ENCODE measurements around the gene HHLA2. TPM values are rescaled to one million over a fixed set of nuclear protein-coding genes. Genes with fewer than 3 reads are reported as not detected.
"Not testable (repeated sequence)": the region's sequence is repeated elsewhere in the genome, so short reads cannot be mapped to it uniquely, and the experiment has no call there.

Gene HHLA2
- total RNA-seq, 1 donor from 2014 or later: 0.31 TPM

DNA sequence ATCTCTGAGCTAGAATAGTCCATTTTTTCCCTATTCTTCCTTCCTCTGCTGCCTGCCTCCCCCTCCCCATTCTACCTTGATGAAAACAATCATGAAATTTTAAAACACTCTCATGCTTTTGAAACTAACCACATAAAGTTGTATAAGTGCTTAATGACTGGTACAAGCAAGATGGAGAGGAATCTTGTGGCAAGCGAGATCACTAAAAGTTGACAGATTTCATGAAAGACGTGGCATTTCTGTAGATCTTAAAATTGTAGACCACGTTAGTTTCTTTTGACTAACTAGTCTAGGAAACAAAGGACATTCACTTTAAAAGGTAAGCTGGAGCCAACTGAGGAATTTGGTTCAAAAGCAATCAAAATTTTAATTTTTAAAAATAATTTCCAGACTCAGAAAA, 35.4 kb downstream of the HHLA2 start:
- intact Hi-C loops (cut with DNase I): no loop called here
- ATAC-seq (no peak), DNase-seq (ENCODE audit: low spot score) (no peak)

DNA sequence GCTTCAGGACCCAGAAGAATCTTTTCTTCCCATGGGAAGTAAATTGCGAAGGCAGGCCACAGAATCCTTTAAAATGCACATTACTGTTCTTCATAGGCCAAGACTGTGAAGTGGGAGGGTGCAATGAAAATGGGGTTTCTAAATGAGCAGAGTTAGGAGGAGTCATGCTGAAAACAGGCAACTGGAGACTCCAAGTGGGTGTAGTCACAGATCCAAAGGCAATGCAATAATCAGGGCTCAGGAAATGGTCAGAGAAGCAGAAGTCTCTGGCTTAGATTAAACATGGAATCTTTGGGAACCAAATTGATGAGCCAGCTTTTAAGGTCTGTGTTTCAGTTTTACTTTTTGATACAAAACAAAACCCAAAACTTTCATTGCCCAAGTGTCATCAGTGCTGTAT, 37.6 kb downstream of the HHLA2 start:
- intact Hi-C loops (cut with DNase I): no loop called here
- ATAC-seq: no peak

DNA sequence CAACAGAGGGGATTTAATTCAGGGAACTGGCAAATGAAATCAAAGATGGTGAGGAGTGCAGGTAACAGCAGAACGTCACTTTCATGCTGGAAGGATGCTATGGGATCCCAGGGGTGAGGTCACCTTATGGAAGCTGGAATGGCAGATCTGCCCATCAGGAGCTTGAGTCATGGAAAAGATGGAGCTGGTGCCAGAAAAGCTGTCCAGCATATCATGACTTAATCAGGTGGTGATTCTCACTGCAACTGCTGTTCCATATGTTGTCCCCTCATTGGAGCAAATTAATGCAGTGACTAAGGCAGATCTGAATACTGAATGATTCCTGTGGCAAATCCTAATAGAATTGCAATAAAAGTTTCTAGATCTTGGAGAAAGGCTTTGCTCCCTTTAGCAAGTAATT, 38.4 kb downstream of the HHLA2 start:
- intact Hi-C loops (cut with DNase I): no loop called here
- ATAC-seq (no peak), DNase-seq (ENCODE audit: low spot score) (no peak)

More for the DNA sequence above, 37.6 kb downstream of the HHLA2 start:
- DNase-seq (ENCODE audit: low spot score): no peak

DNA sequence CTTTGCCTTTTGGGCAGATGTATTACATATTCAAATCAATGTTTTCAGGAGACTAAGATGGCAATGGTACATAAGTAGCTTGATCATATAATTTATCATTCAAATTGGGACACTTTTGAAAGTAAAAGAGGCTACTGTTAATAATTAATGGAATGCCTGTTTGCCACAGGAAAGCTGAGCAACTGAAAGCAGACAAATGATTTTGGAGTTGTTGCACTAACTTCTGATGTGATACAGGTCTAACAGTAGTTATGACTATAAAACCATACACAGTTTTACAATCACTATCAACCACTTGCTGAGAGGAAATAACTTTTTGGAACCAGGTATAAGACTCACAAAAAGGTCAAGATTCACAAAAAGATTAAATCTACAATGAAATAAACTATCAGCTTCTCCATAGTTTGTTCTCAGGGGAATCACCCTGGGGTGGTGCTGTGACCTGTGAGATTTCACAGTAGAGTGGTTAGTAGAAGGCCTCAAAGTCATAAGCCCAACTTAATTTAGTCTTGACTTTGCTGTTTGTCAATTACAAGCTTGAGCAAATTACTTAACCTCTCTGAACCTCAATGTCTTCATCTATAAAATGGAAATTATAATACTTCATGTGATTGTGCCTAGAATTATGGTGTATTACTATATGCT, 42.7 kb downstream of the HHLA2 start:
- ATAC-seq (no peak), DNase-seq (ENCODE audit: low spot score) (no peak)
- intact Hi-C loops (cut with DNase I): no loop called here

DNA sequence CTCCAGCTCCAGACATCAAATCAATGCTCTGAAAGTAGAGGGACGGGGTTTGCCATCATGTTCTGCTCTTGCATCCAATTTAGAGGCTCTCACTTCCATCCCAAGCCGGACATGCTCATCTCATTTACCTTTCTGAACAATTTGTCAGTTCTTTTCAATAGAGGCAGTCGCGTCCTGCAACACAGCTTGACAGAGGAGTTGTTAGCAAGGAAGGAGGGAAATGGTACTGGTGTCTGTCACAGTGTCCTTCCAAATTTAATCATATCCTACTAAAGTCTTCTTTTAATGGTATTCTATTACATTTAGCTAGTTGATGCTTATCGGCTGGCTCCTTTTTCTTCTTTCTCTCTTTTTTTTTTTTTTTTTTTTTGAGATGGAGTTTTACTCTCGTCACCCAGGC, 45.6 kb downstream of the HHLA2 start:
- intact Hi-C loops (cut with DNase I): no loop called here
- DNase-seq (ENCODE audit: low spot score) (no peak), ATAC-seq (no peak)

GRCh38 chr3:108342837-108343486, 46.6 kb downstream of the HHLA2 start:
- ATAC-seq (no peak), DNase-seq (ENCODE audit: low spot score) (no peak)
- intact Hi-C loops (cut with DNase I): no loop called here

GRCh38 chr3:108343491-108343890, 47.1 kb downstream of the HHLA2 start:
- intact Hi-C loops (cut with DNase I): no loop called here

GRCh38 chr3:108345492-108346205, 49.3 kb downstream of the HHLA2 start:
- no peak for ATAC-seq
- no peak for DNase-seq (ENCODE audit: low spot score)
- intact Hi-C loops (cut with DNase I): no loop called here

More at GRCh38 chr3:108343491-108343890, 47.1 kb downstream of the HHLA2 start:
- ATAC-seq: no peak
- no peak for DNase-seq (ENCODE audit: low spot score)

DNA sequence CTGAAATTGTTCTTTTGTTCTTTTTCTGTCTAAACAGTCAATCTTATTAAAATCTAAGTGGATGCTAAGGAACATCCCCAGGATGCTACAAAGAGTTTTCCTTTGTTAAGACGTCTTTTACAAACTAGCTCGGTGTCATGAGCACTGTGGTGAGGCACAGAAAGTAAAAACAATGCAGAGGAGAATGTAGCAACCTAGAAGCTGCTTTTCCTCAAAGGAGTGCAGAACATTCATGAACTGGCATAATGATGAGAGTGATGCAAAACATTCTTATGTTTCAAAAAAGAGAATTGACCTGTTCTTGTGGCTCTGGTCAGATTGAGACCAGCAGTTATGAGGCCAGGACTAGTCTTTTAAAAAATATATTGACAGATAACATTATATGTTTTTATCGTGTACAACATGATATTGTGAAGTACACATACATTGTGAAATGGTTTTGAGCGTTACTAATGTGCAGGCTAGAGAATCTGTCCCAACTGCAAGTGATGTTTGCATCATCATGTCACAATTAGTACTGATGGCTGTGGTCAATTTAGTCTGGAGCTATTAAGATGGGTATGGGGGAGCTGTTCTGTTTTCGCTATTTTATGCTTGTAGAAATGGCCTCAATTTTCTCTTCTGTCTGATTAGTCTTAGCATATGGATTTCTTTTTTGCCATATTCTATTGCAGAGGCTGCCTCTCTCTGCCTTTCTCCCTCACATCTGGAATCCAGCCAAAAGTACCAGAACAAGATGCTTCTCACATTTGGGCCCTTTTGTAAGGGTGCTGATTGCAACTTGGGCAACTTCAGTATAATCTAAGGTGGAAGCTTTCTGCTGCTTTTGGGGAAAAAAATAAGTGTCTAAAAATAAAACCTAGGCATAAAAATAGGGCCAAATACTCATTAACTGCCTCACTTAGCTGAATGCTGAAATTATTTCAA, 50.2 kb downstream of the HHLA2 start:
- intact Hi-C loops (cut with DNase I): no loop called here
- no peak for ATAC-seq
- DNase-seq (ENCODE audit: low spot score): no peak

DNA sequence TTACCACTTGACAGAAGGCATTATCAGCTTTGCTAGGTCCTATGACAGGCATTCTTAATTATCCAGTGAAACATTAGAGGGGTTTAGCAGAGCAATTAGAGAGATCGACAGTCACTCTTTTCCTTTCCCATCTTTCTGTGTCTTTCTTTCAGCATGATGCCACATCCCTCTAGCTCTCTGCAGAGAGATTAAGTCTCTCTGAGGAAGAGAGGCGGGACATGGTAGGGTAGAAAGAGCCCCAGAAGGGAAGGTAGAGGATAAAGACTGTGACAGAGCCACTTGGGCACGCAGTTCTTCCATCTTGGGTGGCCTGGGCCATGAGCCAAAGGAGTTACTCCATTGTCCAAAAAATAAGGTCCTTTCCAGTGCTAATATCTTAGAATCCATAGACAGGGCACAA, 55.8 kb downstream of the HHLA2 start:
- DNase-seq (ENCODE audit: low spot score) (no peak), ATAC-seq (no peak)
- intact Hi-C loops (cut with DNase I): no loop called here

DNA sequence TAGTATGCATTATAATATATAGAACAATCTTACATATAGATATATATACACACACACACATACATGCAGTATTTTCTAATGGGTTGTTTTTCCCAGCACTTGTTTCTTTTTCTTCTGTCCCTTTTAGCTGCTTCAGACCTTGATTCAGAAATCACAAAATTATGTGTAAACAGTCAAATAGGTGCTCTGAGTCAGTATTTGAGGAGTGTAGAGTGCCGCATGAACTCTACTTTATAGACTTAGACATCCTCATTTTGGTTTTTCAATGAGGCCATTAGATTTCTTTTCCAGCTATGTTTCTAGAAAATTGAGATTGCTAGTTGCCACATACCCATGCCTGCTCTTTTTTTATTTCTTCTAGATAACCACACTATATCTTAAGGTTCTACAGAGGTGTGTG, 58.2 kb downstream of the HHLA2 start:
- intact Hi-C loops (cut with DNase I): no loop called here
- ATAC-seq (no peak), DNase-seq (ENCODE audit: low spot score) (no peak)

DNA sequence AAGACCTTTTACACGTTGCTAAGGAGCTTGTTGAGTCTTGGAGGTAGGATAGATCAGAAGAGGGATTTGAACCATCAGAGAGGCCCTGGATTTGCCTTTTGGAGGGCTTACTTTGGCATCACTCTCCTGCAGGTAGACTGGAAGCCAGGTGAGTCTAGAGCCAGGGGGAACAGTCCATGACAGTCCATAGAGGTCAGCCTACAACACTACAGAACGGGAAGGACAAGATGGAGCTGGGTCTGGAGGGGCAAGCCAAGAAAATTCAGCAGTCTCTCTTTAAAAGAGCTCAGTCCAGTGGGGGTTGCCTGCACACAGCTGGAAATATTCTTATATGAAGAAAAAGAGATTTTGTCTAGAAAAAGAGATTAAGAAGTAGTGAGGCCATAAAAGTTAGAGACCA, 60.7 kb downstream of the HHLA2 start:
- DNase-seq (ENCODE audit: low spot score): no peak
- intact Hi-C loops (cut with DNase I): no loop called here
- no peak for ATAC-seq

- ATAC-seq (no peak), DNase-seq (ENCODE audit: low spot score) (no peak)
- intact Hi-C loops (cut with DNase I): no loop called here
These were observed 62.7 kb downstream of the HHLA2 start for GRCh38 chr3:108359011-108359410.

DNA sequence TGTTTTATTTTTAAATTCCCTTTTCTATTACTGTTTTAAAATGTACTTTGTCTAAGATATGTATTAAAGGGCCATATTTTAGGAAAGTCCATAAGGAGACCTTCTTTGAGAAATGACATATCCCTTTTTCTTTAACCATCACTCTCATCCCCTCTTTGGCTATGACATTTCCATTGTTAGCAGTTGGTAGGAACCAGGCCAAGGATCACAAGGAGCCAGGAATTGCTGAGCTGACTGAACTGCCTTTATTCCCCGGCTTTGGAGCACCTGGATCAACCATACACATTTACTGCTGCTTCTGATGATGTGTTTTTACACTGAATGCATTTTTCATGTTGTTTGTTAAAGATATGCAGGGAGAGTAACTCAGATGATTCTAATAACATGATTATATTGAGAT, 79.7 kb downstream of the HHLA2 start:
- ATAC-seq (no peak), DNase-seq (ENCODE audit: low spot score) (no peak)
- intact Hi-C loops (cut with DNase I): no loop called here

DNA sequence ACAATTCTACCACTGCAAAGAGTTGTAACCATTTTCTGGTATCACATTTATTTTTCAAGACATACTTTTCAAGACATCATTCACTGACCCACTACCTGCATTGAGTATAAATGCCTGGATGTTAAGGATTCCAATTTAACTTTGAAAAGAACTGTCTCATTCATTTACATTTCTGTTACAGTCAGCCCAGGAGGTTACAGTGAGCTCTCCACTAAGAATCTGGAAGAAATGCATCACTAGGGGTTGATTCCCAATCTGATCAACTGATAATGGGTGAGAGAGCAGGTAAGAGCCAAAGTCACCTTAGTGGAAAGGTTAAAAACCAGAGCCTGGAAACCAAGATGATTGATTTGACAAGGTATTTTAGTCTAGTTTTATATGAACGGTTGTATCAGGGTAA, 81.0 kb downstream of the HHLA2 start:
- ATAC-seq (no peak), DNase-seq (ENCODE audit: low spot score) (no peak)
- intact Hi-C loops (cut with DNase I): no loop called here

- intact Hi-C loops (cut with DNase I): no loop called here
- ATAC-seq: no peak
- DNase-seq (ENCODE audit: low spot score): no peak
These were observed 82.0 kb downstream of the HHLA2 start for GRCh38 chr3:108378153-108378951.

DNA sequence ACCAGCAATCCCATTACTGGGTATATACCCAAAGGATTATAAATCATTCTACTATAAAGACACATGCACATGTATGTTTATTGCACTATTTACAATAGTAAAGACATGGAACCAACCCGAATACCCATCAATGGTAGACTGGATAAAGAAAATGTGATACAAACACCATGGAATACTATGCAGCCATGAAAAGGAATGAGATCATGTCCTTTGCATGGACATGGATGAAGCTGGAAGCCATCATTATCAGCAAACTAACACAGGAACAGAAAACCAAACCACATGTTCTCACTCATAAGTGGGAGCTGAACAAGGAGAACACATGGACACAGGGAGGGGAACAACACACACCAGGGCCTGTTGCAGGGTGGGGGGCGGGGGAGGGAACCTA, 82.6 kb downstream of the HHLA2 start:
- intact Hi-C loops (cut with DNase I); ATAC-seq; DNase-seq (ENCODE audit: low spot score): not testable (repeated sequence)

- ATAC-seq (no peak), DNase-seq (ENCODE audit: low spot score) (no peak)
- intact Hi-C loops (cut with DNase I): no loop called here
These were observed 83.9 kb downstream of the HHLA2 start for GRCh38 chr3:108380128-108380795.

Data from sciatic nerve (tissue), 2 donors.